GM12878 (cell line): Measurements from ENCODE around the gene STK32B.

Experiments
- NRF1 ChIP-seq: conservative IDR thresholded peaks from 2 replicates; pipeline ENCODE4 v1.6.1; 2011; ENCODE audit warnings: mild to moderate bottlenecking, low read depth, low read length, improper control_type of control experiment
- PML ChIP-seq: IDR thresholded peaks from 2 replicates; pipeline ENCODE4 v1.6.1; 2012; ENCODE audit warnings: low read length, inconsistent platforms
- REST ChIP-seq: IDR thresholded peaks from 2 replicates; pipeline ENCODE4 v1.6.1; 2012; ENCODE audit warnings: mild to moderate bottlenecking, low read depth, low read length
- RFX5 ChIP-seq: IDR thresholded peaks from 2 replicates; pipeline ENCODE4 v1.6.1; 2011; ENCODE audit warnings: low read depth, low read length, improper control_type of control experiment
- SIN3A ChIP-seq: IDR thresholded peaks from 2 replicates; pipeline ENCODE4 v1.6.1; 2012; ENCODE audit warnings: low read depth, low read length, improper control_type of control experiment
- ZNF384 ChIP-seq: IDR thresholded peaks from 2 replicates; pipeline ENCODE4 v1.6.1; 2012; ENCODE audit warnings: low read depth, mild to moderate bottlenecking, low read length, improper control_type of control experiment, borderline replicate concordance
- TF ChIP-seq, protein P1 (sequence below), 3 experiments: IDR thresholded peaks in 2 of 3; conservative IDR thresholded peaks in 1 of 3; 2 replicates each; pipeline ENCODE4 v1.5.1; 2011; ENCODE audit warnings: low read depth in 3 of 3, low read length in 3 of 3, mild to moderate bottlenecking in 3 of 3, control low read depth in 2 of 3, moderate library complexity in 2 of 3, inconsistent platforms in 1 of 3, mixed read lengths in 1 of 3; ENCODE audit not compliant: control insufficient read depth in 2 of 3, insufficient read depth in 1 of 3; ENCODE audit errors: extremely low read depth in 1 of 3
- TF ChIP-seq, protein P2 (sequence below): fragments of 450-650 bp; IDR thresholded peaks from 2 replicates; pipeline ENCODE4 v1.6.1; 2017; ENCODE audit warnings: antibody characterized with exemption, mild to moderate bottlenecking, moderate library complexity
- TF ChIP-seq, protein P3 (sequence below): fragments of 450-650 bp; IDR thresholded peaks from 2 replicates; pipeline ENCODE4 v1.6.1; 2017; ENCODE audit warnings: mild to moderate bottlenecking, moderate library complexity

DNA sequence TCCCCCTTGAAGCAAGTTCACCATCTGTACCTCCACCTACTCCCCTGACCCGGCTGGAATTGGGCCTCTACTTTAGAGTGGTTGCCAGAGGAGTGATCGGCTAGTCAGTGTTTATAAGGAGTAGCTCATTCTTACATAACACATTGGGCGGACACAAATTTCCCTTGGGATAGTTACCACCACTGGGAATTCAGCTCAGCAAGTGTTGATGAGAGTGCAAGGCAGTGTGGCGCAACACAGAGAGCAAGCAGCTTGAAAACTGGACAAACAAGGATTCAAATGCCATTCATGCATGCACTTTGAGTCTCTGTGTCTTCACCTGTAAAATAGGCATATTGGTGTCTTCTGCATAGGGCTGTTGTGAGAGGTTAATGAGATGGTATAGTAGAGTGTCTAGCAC lies 92.7 kb downstream of the STK32B start:
- TF ChIP-seq REST (no peak), ZNF384 (no peak), PML (no peak), RFX5 (no peak), SIN3A (no peak), NRF1 (no peak)
- TF ChIP-seq, protein P1, sequence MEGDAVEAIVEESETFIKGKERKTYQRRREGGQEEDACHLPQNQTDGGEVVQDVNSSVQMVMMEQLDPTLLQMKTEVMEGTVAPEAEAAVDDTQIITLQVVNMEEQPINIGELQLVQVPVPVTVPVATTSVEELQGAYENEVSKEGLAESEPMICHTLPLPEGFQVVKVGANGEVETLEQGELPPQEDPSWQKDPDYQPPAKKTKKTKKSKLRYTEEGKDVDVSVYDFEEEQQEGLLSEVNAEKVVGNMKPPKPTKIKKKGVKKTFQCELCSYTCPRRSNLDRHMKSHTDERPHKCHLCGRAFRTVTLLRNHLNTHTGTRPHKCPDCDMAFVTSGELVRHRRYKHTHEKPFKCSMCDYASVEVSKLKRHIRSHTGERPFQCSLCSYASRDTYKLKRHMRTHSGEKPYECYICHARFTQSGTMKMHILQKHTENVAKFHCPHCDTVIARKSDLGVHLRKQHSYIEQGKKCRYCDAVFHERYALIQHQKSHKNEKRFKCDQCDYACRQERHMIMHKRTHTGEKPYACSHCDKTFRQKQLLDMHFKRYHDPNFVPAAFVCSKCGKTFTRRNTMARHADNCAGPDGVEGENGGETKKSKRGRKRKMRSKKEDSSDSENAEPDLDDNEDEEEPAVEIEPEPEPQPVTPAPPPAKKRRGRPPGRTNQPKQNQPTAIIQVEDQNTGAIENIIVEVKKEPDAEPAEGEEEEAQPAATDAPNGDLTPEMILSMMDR (IDR thresholded peaks at IDR 0.05 in 2 of 3, conservative IDR thresholded peaks at IDR 0.05 in 1 of 3; ENCODE audit: control insufficient read depth in 2 of 3, extremely low read depth in 1 of 3, insufficient read depth in 1 of 3, low read depth in 3 of 3, low read length in 3 of 3), result no peak
- TF ChIP-seq, protein P2, sequence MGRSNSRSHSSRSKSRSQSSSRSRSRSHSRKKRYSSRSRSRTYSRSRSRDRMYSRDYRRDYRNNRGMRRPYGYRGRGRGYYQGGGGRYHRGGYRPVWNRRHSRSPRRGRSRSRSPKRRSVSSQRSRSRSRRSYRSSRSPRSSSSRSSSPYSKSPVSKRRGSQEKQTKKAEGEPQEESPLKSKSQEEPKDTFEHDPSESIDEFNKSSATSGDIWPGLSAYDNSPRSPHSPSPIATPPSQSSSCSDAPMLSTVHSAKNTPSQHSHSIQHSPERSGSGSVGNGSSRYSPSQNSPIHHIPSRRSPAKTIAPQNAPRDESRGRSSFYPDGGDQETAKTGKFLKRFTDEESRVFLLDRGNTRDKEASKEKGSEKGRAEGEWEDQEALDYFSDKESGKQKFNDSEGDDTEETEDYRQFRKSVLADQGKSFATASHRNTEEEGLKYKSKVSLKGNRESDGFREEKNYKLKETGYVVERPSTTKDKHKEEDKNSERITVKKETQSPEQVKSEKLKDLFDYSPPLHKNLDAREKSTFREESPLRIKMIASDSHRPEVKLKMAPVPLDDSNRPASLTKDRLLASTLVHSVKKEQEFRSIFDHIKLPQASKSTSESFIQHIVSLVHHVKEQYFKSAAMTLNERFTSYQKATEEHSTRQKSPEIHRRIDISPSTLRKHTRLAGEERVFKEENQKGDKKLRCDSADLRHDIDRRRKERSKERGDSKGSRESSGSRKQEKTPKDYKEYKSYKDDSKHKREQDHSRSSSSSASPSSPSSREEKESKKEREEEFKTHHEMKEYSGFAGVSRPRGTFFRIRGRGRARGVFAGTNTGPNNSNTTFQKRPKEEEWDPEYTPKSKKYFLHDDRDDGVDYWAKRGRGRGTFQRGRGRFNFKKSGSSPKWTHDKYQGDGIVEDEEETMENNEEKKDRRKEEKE, result no peak
- TF ChIP-seq, protein P3, sequence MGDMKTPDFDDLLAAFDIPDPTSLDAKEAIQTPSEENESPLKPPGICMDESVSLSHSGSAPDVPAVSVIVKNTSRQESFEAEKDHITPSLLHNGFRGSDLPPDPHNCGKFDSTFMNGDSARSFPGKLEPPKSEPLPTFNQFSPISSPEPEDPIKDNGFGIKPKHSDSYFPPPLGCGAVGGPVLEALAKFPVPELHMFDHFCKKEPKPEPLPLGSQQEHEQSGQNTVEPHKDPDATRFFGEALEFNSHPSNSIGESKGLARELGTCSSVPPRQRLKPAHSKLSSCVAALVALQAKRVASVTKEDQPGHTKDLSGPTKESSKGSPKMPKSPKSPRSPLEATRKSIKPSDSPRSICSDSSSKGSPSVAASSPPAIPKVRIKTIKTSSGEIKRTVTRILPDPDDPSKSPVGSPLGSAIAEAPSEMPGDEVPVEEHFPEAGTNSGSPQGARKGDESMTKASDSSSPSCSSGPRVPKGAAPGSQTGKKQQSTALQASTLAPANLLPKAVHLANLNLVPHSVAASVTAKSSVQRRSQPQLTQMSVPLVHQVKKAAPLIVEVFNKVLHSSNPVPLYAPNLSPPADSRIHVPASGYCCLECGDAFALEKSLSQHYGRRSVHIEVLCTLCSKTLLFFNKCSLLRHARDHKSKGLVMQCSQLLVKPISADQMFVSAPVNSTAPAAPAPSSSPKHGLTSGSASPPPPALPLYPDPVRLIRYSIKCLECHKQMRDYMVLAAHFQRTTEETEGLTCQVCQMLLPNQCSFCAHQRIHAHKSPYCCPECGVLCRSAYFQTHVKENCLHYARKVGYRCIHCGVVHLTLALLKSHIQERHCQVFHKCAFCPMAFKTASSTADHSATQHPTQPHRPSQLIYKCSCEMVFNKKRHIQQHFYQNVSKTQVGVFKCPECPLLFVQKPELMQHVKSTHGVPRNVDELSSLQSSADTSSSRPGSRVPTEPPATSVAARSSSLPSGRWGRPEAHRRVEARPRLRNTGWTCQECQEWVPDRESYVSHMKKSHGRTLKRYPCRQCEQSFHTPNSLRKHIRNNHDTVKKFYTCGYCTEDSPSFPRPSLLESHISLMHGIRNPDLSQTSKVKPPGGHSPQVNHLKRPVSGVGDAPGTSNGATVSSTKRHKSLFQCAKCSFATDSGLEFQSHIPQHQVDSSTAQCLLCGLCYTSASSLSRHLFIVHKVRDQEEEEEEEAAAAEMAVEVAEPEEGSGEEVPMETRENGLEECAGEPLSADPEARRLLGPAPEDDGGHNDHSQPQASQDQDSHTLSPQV, result no peak
